D341Med (cell line): ENCODE results near the gene DICER1.
A peak's percentile ranks its signal among the peaks of the same experiment; 100 is the strongest.

Experiments used
- DNase-seq: peaks from one replicate; pipeline ENCODE4 v3.0.0; 2012; ENCODE audit warnings: low spot score

DICER1 gene

GRCh38 chr14:95125915-95126314 lies 31.4 kb downstream of the DICER1 start:
- no peak for DNase-seq

- no peak for DNase-seq
Observed at GRCh38 chr14:95125221-95125620, 32.1 kb downstream of the DICER1 start.

GRCh38 chr14:95123891-95124579 lies 33.3 kb downstream of the DICER1 start:
- no peak for DNase-seq

GRCh38 chr14:95122621-95122945 lies 34.7 kb downstream of the DICER1 start:
- no peak for DNase-seq

- DNase-seq, result peak; percentile 45
Observed at GRCh38 chr14:95121911-95122620, 35.3 kb downstream of the DICER1 start.

GRCh38 chr14:95119336-95119735 lies 38.0 kb downstream of the DICER1 start:
- no peak for DNase-seq

GRCh38 chr14:95117937-95118721 lies 39.2 kb downstream of the DICER1 start:
- DNase-seq, result no peak

- DNase-seq, result no peak
Observed at GRCh38 chr14:95113476-95113875, 43.9 kb downstream of the DICER1 start.

- no peak for DNase-seq
Observed at GRCh38 chr14:95111507-95112164, 45.7 kb downstream of the DICER1 start.

- DNase-seq, result no peak
Observed at GRCh38 chr14:95110178-95110577, 47.2 kb downstream of the DICER1 start.

- no peak for DNase-seq
Observed at GRCh38 chr14:95107711-95108110, 49.6 kb downstream of the DICER1 start.

- DNase-seq, result no peak
Observed at GRCh38 chr14:95106971-95107370, 50.4 kb downstream of the DICER1 start.

- DNase-seq, result no peak
Observed at GRCh38 chr14:95104911-95105310, 52.4 kb downstream of the DICER1 start.

GRCh38 chr14:95102680-95103044 lies 54.7 kb downstream of the DICER1 start:
- DNase-seq, result no peak

- peak; percentile 48 for DNase-seq
Observed at GRCh38 chr14:95101736-95102679, 55.3 kb downstream of the DICER1 start.

GRCh38 chr14:95098984-95099599 lies 58.2 kb downstream of the DICER1 start:
- DNase-seq, result peak; percentile 76

GRCh38 chr14:95097385-95097784 lies 59.9 kb downstream of the DICER1 start:
- no peak for DNase-seq

- DNase-seq, result no peak
Observed at GRCh38 chr14:95096476-95096875, 60.9 kb downstream of the DICER1 start.

- no peak for DNase-seq
Observed at GRCh38 chr14:95095996-95096395, 61.3 kb downstream of the DICER1 start.

GRCh38 chr14:95092723-95093122 lies 64.6 kb downstream of the DICER1 start:
- no peak for DNase-seq

- DNase-seq, result no peak
Observed at GRCh38 chr14:95091581-95091980, 65.7 kb downstream of the DICER1 start.
